Large intestine (tissue), 12 donors: ENCODE data around the gene LBX2. TPM values are rescaled to one million over a fixed set of nuclear protein-coding genes. Genes with fewer than 3 reads are reported as not detected.

Source experiments
- DNase-seq, 2 donors: peaks; one replicate each; pipeline versions ENCODE4 v3.0.0 to v3.0.0-alpha.2; 2013
- H3K27ac ChIP-seq: one replicate; pipeline ENCODE4 v1.5.1; 2013; ENCODE audit warnings: low read length
- H3K27me3 ChIP-seq: 2 replicates; pipeline ENCODE4 v1.6.1; 2013; ENCODE audit warnings: low read length; ENCODE audit not compliant: control insufficient read depth, insufficient read depth
- H3K36me3 ChIP-seq: 2 replicates; pipeline ENCODE4 v1.6.1; 2013; ENCODE audit warnings: low read length; ENCODE audit not compliant: control insufficient read depth, insufficient read depth
- H3K4me1 ChIP-seq: one replicate; pipeline ENCODE4 v1.6.1; 2013; ENCODE audit warnings: low read length; ENCODE audit not compliant: control insufficient read depth, insufficient read depth
- H3K4me3 ChIP-seq: one replicate; pipeline ENCODE4 v1.5.1; 2013; ENCODE audit warnings: low read length
- H3K9me3 ChIP-seq: one replicate; pipeline ENCODE4 v1.6.1; 2013; ENCODE audit warnings: mild to moderate bottlenecking, low read depth, low read length, moderate library complexity; ENCODE audit not compliant: control insufficient read depth
- WGBS: methylation state at CpG from one replicate; pipeline ENCODE4 v1.1.5; 2013; ENCODE audit warnings: low lambda C conversion rate; ENCODE audit not compliant: insufficient coverage; 5-methylcytosine and 5-hydroxymethylcytosine counted together
- long read RNA-seq, 11 donors: transcript quantifications; one replicate each; lab custom pipeline, GENCODE V29; 2026
- polyA plus RNA-seq: library from polyadenylated mRNA; unstranded; fragments of 120-200 nt; gene quantifications from one replicate; pipeline ENCODE4 v1.2.1, GENCODE V29; 2013

LBX2 gene, protein sequence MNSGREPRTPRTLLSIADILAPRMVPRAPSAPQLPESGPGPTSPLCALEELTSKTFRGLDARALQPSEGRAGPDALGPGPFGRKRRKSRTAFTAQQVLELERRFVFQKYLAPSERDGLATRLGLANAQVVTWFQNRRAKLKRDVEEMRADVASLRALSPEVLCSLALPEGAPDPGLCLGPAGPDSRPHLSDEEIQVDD
- polyA plus RNA-seq = 47.8 TPM
- long read RNA-seq, donor 1, transcript LBX2-202 (2 exons, 1,186 nt) = major isoform, 6 of 7 reads
- long read RNA-seq, donor 1, partial matches to known transcripts = 0 of 7 reads
- long read RNA-seq, donor 1, other reads (novel, unspliced or antisense) = 0 of 7 reads
- long read RNA-seq, donor 2, transcript LBX2-202 (2 exons, 1,186 nt) = major isoform, 6 of 8 reads
- long read RNA-seq, donor 2, partial matches to known transcripts = 0 of 8 reads
- long read RNA-seq, donor 2, other reads (novel, unspliced or antisense) = 0 of 8 reads
- long read RNA-seq, donor 3 = 0 reads
- long read RNA-seq, donor 4, partial matches to known transcripts = 0 of 3 reads
- long read RNA-seq, donor 4, other reads (novel, unspliced or antisense) = 0 of 3 reads
- long read RNA-seq, donor 5 = 0 reads
- long read RNA-seq, donor 6, transcript LBX2-202 (2 exons, 1,186 nt) = major isoform, 8 of 17 reads
- long read RNA-seq, donor 6, partial matches to known transcripts = 6 of 17 reads
- long read RNA-seq, donor 6, other reads (novel, unspliced or antisense) = 0 of 17 reads
- long read RNA-seq, donor 7 = 0 reads
- long read RNA-seq, donor 8, transcript LBX2-202 (2 exons, 1,186 nt) = major isoform, 16 of 18 reads
- long read RNA-seq, donor 8, partial matches to known transcripts = 0 of 18 reads
- long read RNA-seq, donor 8, other reads (novel, unspliced or antisense) = 0 of 18 reads
- long read RNA-seq, donor 9, transcript LBX2-202 (2 exons, 1,186 nt) = major isoform, 28 of 32 reads
- long read RNA-seq, donor 9, partial matches to known transcripts = 0 of 32 reads
- long read RNA-seq, donor 9, other reads (novel, unspliced or antisense) = 0 of 32 reads
- long read RNA-seq, donor 10, transcript LBX2-202 (2 exons, 1,186 nt) = major isoform, 19 of 71 reads
- long read RNA-seq, donor 10, partial matches to known transcripts = 51 of 71 reads
- long read RNA-seq, donor 10, other reads (novel, unspliced or antisense) = 0 of 71 reads
- long read RNA-seq, donor 11, transcript LBX2-202 (2 exons, 1,186 nt) = major isoform, 12 of 23 reads
- long read RNA-seq, donor 11, transcript LBX2-206 (1 exons, 268 nt) = minor isoform, 6 of 23 reads
- long read RNA-seq, donor 11, partial matches to known transcripts = 5 of 23 reads
- long read RNA-seq, donor 11, other reads (novel, unspliced or antisense) = 0 of 23 reads

DNA sequence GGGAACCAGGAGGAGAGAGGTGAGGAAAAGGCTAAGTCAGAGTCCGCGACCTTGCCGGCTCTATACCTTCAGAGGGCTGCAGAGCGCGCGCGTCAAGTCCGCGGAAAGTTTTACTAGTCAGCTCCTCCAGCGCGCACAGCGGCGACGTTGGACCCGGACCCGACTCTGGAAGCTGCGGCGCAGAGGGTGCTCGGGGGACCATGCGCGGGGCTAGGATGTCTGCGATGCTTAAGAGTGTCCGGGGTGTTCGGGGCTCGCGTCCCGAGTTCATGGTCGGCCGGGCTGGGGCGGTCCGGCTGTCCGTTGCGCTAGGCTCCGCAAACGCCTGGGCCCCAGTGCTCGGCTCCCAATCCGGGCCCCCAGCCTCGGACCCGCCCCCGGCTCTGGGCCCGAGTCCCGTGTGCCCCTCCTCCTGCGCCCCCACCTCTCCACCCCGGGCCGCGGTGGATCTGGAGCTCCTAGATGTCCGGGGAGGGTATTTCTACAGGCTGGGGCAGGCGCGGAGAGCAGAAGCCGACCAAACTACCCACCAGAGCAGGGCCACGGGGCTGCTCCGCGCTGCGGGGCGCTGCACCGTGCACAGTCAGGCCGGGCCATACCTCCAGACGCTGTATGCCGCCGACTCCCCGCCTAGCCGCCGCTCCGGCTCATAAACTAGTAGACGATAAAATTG is at the start of gene LBX2:
LBX2 (minus strand) TSS at position 337 of the 673 bp plus-strand sequence; CDS start at position 271, 66 bp downstream.
- no CpG with 5 or more reads among the region's 65 CpGs for WGBS
- peaks cover 37% of the 10 kb centered on the region for H3K4me1 ChIP-seq
- peaks cover 5% of the 10 kb centered on the region for H3K36me3 ChIP-seq
- peak in 1 of 2 donors; percentile 81 for DNase-seq
- H3K27me3 ChIP-seq = peaks cover 54% of the 10 kb centered on the region
- peak within 1 kb of the TSS; percentile 74 for H3K4me3 ChIP-seq
- peaks cover 9% of the 10 kb centered on the region for H3K9me3 ChIP-seq
- peak within 1 kb of the TSS; percentile 97 for H3K27ac ChIP-seq

DNA sequence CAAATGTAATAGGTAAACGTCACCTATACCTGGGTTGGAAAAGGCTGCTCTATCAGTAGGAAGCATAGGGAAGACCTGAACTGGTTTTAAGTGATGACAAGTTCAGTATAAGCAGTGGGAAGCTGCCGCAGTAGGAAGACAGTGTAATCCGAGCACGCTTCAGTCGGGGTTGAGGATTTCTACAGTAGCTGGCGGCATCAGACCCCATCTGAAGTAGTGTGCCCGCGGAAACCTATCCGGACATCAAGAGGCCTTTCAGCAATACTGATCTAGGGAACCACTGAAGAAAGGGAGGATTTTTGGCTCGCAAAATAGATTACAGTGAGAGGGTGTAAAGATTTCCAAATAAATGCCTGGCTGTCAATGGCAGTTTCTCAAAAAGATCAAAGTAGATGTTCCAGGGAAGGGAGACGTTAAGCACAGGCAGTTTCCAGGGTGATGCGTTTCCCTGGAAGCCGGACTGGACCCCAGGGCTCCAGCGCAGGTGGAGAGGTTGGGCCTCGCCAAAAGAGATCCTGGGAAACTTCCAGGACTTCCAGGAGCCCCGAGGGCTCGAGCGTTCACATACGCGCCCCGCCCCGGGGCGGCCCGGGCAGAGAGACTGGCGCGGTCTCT is 49.0 kb upstream of the LBX2 start:
- no peak for DNase-seq
- Histone ChIP-seq H3K27ac (no peak overlapping the region), H3K4me1 (peaks cover 14% of the 10 kb centered on the region), H3K4me3 (peak overlapping the region; percentile 28), H3K9me3 (peaks cover 6% of the 10 kb centered on the region), H3K36me3 (no peaks in the 10 kb centered on the region), H3K27me3 (peaks cover 69% of the 10 kb centered on the region)
- 80% methylated on average over 1 of the region's 26 CpGs for WGBS

DNA sequence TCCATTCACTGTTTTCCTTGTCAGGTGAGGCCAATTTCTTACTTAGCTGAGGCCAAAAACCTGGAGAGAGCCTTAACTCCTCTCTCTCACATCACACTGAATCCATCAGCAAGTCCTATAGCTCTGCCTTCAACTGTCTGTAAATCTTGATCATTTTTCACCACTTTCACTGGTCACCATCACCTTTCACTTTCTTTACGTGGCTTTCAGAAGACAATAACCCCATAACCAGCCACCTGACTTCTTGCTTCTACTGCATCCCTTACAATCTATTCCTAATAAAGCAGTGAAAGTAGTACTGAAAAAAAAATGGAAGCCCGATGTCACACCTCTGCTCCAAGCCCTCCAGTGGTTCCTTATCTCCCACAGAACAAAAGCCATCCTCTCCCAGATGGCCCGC is 46.6 kb upstream of the LBX2 start:
- Histone ChIP-seq H3K27ac (no peak overlapping the region), H3K36me3 (no peaks in the 10 kb centered on the region), H3K27me3 (peaks cover 46% of the 10 kb centered on the region), H3K9me3 (peaks cover 6% of the 10 kb centered on the region), H3K4me1 (peaks cover 14% of the 10 kb centered on the region), H3K4me3 (no peak overlapping the region)
- DNase-seq = no peak
- WGBS = 81% methylated on average over 3 of the region's 3 CpGs

DNA sequence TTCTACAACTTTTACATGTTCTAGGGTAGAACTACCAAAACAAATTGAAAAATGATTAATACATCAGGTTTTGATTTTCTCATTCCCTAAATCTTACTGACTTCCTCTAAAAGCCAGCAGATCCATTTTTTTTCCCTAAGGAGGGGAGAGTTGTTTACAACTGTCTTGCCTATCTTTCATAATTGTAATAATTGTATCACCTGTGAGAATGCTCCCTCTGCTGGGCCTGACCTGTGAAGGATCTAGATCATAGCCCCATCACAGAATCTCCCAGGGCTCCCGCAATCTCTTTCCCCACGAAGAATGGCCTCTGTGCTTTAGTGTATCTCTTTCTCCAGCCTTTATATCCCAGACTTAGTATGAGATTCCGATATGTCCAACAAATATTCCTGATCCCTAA is 45.2 kb upstream of the LBX2 start:
- H3K27ac ChIP-seq = no peak overlapping the region
- H3K4me3 ChIP-seq = no peak overlapping the region
- H3K36me3 ChIP-seq = no peaks in the 10 kb centered on the region
- H3K27me3 ChIP-seq = peaks cover 37% of the 10 kb centered on the region
- DNase-seq = no peak
- H3K9me3 ChIP-seq = peaks cover 5% of the 10 kb centered on the region
- H3K4me1 ChIP-seq = peaks cover 10% of the 10 kb centered on the region
- 100% methylated on average over 1 of the region's 3 CpGs for WGBS

DNA sequence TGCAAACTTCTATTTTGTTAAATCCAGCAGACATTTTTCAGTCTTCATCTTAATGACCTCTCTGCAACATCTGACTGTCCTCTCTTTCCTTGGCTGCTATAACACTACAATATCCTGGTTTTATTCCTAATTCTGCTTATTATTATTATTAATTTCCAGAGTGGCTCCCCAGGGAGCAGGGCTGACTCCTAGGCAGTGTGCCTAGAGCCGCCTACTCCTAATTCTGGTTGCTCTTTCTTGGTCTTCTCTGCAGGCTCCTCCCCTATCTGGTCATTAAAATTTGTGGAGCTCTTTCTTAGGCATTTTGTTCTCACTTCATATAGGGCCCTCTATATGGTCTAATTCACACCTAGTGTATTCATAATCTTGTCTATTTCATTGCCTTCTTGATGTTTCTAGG is 43.6 kb upstream of the LBX2 start:
- Histone ChIP-seq H3K27ac (no peak overlapping the region), H3K36me3 (no peaks in the 10 kb centered on the region), H3K4me1 (no peaks in the 10 kb centered on the region), H3K4me3 (no peak overlapping the region), H3K9me3 (no peaks in the 10 kb centered on the region), H3K27me3 (peaks cover 40% of the 10 kb centered on the region)
- DNase-seq = no peak
- no CpG with 5 or more reads among the region's 1 CpG for WGBS

DNA sequence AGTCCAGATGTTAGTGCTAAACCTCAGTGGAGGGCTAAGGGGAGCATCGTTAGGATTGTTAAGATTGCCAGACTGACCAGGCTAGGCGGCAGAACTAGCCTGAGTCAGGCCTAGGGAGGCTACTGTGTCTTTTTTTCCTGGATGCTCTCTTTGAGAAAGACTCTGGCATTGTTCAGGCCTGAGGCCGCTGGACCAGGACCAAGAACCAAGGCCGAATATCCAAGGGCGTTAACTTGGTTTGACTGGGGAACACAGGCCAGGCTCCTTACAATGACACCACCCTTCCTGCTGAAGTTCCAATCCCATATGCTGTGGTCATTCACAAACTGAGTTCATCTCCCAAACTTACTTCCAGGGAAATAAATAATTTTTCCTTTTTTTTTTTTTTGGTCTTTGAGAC is 40.9 kb upstream of the LBX2 start:
- WGBS = no CpG with 5 or more reads among the region's 5 CpGs
- Histone ChIP-seq H3K27ac (no peak overlapping the region), H3K4me1 (no peaks in the 10 kb centered on the region), H3K9me3 (no peaks in the 10 kb centered on the region), H3K27me3 (peaks cover 38% of the 10 kb centered on the region), H3K36me3 (no peaks in the 10 kb centered on the region), H3K4me3 (no peak overlapping the region)
- DNase-seq = no peak

DNA sequence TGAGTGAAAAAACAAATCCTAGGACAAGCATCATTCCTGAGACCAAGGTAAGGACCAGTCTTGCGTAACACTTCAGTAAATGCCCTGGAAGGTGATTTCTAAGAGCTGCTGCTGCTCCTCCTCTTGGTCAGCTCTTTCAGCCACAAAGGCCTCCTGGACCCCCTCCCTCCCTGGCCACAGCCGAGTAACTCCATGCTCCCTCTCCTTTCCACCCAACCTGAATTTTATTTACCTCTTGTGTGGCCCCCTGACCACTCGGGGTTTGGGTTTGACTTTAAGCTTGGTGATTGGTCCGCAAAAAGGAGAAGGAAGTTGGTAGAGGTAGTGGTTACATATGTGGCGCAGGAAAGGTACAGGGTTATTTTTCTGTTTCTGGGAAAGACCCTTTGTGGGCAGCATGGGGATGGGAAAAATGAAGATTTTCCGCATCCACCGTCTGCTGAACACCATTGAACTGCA is 39.5 kb upstream of the LBX2 start:
- H3K4me3 ChIP-seq = no peak overlapping the region
- peaks cover 38% of the 10 kb centered on the region for H3K27me3 ChIP-seq
- DNase-seq = no peak
- H3K4me1 ChIP-seq = no peaks in the 10 kb centered on the region
- H3K36me3 ChIP-seq = no peaks in the 10 kb centered on the region
- H3K27ac ChIP-seq = no peak overlapping the region
- 40% methylated on average over 1 of the region's 7 CpGs for WGBS
- no peaks in the 10 kb centered on the region for H3K9me3 ChIP-seq

DNA sequence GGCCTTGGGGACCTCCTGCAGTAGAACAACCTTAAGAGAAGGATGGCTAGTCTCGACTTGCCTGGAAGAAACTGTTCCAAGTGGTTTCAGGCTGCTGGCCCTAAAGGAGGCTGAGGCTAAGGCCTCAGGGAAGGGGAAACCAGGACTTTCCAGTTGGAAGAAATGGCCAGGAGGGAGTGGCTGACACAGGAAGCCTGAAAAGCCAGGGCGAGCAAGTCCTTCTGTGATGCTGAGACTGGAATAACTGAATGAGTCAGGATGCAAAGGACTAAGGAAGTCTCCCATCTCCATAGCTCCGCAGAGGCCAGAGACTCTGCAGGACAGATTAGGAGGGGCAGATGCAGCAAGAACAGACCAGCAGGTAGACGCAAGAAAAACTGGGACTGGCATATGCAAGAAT is 37.7 kb upstream of the LBX2 start:
- H3K4me3 ChIP-seq = no peak overlapping the region
- no peaks in the 10 kb centered on the region for H3K4me1 ChIP-seq
- no CpG with 5 or more reads among the region's 4 CpGs for WGBS
- DNase-seq = no peak
- H3K27ac ChIP-seq = no peak overlapping the region
- peaks cover 38% of the 10 kb centered on the region for H3K27me3 ChIP-seq
- H3K9me3 ChIP-seq = no peaks in the 10 kb centered on the region
- peaks cover 8% of the 10 kb centered on the region for H3K36me3 ChIP-seq

DNA sequence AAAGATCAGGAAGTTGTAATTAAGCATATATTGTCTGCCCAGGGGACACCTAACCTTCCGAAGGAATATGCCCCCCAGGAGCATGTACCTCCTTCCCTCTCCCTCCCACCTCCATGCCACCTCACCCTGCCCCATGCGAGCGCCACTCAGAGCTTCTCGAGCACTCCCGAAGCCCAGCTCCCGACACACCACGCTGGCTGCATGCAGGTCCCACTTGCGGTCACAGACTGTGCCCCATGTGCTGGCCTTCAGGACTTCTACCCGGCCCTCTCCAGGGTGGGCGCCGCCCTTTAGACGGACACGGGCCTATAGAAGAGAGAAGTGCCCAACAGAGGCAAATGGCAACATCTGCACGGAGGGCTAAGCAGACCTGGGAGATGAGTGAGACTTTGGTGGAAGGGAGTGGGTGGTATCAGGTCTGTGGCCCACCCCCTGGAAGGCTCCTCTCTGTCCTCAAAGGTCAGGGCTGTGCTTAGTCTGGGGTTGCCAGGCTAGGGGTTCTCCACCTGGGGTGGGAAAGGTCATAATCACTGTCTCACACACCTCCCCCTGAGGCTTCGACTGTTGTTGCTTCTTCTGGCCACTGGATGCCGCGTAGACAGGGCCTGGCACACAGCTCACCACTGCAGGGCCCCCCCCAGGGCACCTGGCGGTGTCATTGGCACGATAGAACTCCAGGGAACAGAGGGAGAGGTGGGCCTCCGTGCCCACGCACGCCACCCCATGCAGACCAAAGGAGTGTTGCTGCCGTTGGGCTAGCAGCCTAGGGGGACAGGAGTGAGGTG is 37.0 kb upstream of the LBX2 start:
- Histone ChIP-seq H3K36me3 (peaks cover 12% of the 10 kb centered on the region), H3K9me3 (no peaks in the 10 kb centered on the region), H3K4me1 (no peaks in the 10 kb centered on the region), H3K4me3 (no peak overlapping the region), H3K27me3 (peaks cover 38% of the 10 kb centered on the region), H3K27ac (no peak overlapping the region)
- DNase-seq = no peak
- WGBS = no CpG with 5 or more reads among the region's 23 CpGs
